HG03571 (cell line): ENCODE results near the gene EEF2KMT.

Source experiments
- ATAC-seq: cut with Tn5 transposase; IDR thresholded peaks from one replicate; pipeline ENCODE4 v1.9.1; 2021; ENCODE audit not compliant: unreplicated experiment

Gene EEF2KMT

DNA sequence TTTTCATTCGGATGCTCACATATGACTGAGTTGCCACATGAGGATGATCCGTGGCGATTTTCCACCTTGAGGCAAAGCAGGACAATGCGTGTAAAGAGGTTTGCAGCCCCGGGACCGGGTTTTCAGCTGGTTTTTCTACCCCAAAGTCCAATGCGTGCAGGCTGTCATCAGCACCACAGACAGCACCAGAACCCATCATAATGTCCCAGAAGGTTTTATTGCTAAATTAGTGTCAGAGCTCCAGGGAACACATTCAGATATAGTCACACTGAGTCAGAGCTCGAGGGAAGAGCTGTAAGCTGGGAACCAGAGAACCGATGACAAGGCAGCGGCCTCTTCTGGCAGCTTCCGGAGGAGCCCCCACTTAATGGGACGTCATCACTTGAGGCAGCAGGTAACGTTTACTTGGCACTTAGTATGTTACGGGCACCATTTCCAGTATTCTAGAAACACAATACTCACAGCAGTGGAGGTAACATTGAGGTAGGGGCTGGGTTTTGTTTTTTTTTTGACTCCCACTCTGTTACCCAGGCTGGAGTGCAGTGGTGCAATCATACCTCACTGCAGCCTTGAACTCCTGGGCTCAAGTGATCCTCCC lies 54.9 kb downstream of the EEF2KMT start:
- ATAC-seq, result no peak

- no peak for ATAC-seq
These were observed 55.9 kb downstream of the EEF2KMT start for GRCh38 chr16:5041600-5042133.

DNA sequence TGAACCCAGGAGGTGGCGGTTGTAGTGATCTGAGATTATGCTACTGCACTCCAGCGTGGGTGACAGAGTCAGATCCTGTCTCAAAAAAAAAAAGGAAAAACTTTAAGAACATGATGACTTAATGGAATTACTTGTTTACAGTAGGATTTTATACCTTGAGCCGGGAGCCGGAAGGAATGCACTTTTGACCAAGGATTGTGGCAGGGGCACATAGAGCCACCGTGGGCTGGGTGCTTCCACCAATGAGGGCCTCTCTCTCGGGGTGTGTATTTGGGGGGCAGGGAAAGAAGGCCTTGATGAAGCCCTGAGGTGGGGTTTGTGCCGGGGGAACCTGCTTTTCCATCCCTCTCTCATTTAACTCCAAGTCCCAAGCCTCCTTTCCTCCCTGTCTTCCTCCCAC lies 57.1 kb downstream of the EEF2KMT start:
- no peak for ATAC-seq

- ATAC-seq, result no peak
These were observed 61.1 kb downstream of the EEF2KMT start for GRCh38 chr16:5036228-5037156.

DNA sequence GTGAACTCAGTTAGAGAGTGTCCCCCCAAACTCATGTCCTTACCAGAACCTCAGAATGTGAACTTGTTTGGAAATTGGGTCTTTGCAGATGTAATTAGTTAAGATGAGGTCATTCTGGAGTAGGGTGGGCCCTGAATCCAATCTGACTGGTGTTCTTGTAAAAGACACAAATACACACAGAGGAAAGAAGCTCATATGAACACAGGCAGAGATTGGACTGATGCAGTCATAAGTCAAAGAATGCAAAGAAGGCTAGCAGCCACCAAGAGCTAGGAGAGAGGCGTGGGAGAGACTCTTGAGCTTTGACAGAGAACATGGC lies 61.7 kb downstream of the EEF2KMT start:
- ATAC-seq, result no peak
